Astrocyte (in vitro differentiated cells and primary cell): ENCODE data around the gene MYH15.

Experiments
- EZH2 ChIP-seq: IDR thresholded peaks from 2 replicates; pipeline ENCODE4 v1.6.1; 2012; ENCODE audit warnings: mild to moderate bottlenecking, low read length, inconsistent platforms; ENCODE audit not compliant: insufficient read depth
- TF ChIP-seq, protein P1 (sequence below): IDR thresholded peaks from 2 replicates; pipeline ENCODE4 v1.5.1; 2011; ENCODE audit warnings: low read depth, mild to moderate bottlenecking, inconsistent platforms, low read length, moderate library complexity; ENCODE audit not compliant: insufficient read depth

DNA sequence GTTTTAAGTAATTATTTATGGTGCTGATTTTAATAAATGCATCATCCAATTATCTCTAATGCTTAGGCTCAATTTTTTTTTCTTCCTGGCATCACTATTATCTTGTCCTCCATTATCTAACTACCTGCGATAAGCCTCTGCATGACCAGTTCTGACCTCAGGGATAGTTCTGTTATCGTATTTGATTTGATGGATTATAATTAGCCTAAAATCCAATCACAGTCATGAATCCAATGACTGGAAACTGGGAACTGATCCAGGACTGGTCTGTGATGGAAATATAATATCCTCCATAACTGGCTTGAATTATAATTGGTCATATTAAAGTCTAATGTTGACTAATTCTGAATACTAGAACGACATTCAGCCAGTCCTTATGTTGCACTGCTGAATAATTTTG is 1.1 kb downstream of the MYH15 start:
- TF ChIP-seq, protein P1, sequence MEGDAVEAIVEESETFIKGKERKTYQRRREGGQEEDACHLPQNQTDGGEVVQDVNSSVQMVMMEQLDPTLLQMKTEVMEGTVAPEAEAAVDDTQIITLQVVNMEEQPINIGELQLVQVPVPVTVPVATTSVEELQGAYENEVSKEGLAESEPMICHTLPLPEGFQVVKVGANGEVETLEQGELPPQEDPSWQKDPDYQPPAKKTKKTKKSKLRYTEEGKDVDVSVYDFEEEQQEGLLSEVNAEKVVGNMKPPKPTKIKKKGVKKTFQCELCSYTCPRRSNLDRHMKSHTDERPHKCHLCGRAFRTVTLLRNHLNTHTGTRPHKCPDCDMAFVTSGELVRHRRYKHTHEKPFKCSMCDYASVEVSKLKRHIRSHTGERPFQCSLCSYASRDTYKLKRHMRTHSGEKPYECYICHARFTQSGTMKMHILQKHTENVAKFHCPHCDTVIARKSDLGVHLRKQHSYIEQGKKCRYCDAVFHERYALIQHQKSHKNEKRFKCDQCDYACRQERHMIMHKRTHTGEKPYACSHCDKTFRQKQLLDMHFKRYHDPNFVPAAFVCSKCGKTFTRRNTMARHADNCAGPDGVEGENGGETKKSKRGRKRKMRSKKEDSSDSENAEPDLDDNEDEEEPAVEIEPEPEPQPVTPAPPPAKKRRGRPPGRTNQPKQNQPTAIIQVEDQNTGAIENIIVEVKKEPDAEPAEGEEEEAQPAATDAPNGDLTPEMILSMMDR, result no peak
- TF ChIP-seq EZH2, result no peak
